HG03460 (cell line): ENCODE data around the gene KRT33B.
A peak's percentile ranks its signal among the peaks of the same experiment; 100 is the strongest.
"Not testable (repeated sequence)": the region's sequence is repeated elsewhere in the genome, so short reads cannot be mapped to it uniquely, and the experiment has no call there.

ENCODE experiments used
- ATAC-seq: cut with Tn5 transposase; IDR thresholded peaks from one replicate; pipeline ENCODE4 v1.9.1; 2021; ENCODE audit not compliant: unreplicated experiment

KRT33B gene

GRCh38 chr17:41350381-41350878 lies 19.2 kb downstream of the KRT33B start, which contains the start of gene KRT33A:
Gene KRT33A, minus strand, starts transcription at chr17:41350828. Its CDS starts 61 bp downstream, at chr17:41350767.
- ATAC-seq = not testable (repeated sequence)

- no peak for ATAC-seq
Measured at GRCh38 chr17:41347869-41348760, 21.5 kb downstream of the KRT33B start.

- not testable (repeated sequence) for ATAC-seq
Measured at GRCh38 chr17:41346421-41346820, 23.2 kb downstream of the KRT33B start.

GRCh38 chr17:41345992-41346391 lies 23.6 kb downstream of the KRT33B start:
- no peak for ATAC-seq

- ATAC-seq = no peak
Measured at GRCh38 chr17:41343029-41343428, 26.6 kb downstream of the KRT33B start.

GRCh38 chr17:41340934-41341861 lies 28.4 kb downstream of the KRT33B start:
- no peak for ATAC-seq

GRCh38 chr17:41340494-41340893 lies 29.1 kb downstream of the KRT33B start:
- ATAC-seq = peak; percentile 41

GRCh38 chr17:41339571-41340172 lies 29.9 kb downstream of the KRT33B start:
- no peak for ATAC-seq

GRCh38 chr17:41338961-41339485 lies 30.6 kb downstream of the KRT33B start:
- no peak for ATAC-seq

- ATAC-seq = no peak
Measured at GRCh38 chr17:41335747-41336146, 33.9 kb downstream of the KRT33B start.

GRCh38 chr17:41334385-41335305 lies 35.0 kb downstream of the KRT33B start:
- ATAC-seq = no peak

GRCh38 chr17:41333836-41334235 lies 35.8 kb downstream of the KRT33B start:
- ATAC-seq = no peak

- no peak for ATAC-seq
Measured at GRCh38 chr17:41333098-41333497, 36.5 kb downstream of the KRT33B start.

- ATAC-seq = no peak
Measured at GRCh38 chr17:41332239-41332638, 37.4 kb downstream of the KRT33B start.

- ATAC-seq = no peak
Measured at GRCh38 chr17:41331606-41332005, 38.0 kb downstream of the KRT33B start.

GRCh38 chr17:41329279-41329948 lies 40.2 kb downstream of the KRT33B start:
- ATAC-seq = no peak

GRCh38 chr17:41328207-41328606 lies 41.4 kb downstream of the KRT33B start:
- ATAC-seq = no peak

- ATAC-seq = no peak
Measured at GRCh38 chr17:41327411-41328120, 42.0 kb downstream of the KRT33B start.
